HepG2 (cell line): Measurements from ENCODE around the gene PTF1A. TPM values are rescaled to one million over a fixed set of nuclear protein-coding genes. Genes with fewer than 3 reads are reported as not detected.

Experiments
- ADNP ChIP-seq: sonication (generic); formaldehyde crosslinking; IDR thresholded peaks from 2 replicates; pipeline ENCODE4 v1.4.0; 2020; ENCODE audit warnings: missing genetic modification reagents
- KDM1A ChIP-seq: IDR thresholded peaks from 2 replicates; pipeline ENCODE4 v1.6.1; 2016; ENCODE audit warnings: missing compliant biosample characterization
- REST ChIP-seq, 2 experiments: IDR thresholded peaks; 2 replicates each; pipeline ENCODE4 v1.6.1; 2011 to 2012; ENCODE audit warnings: low read length in 2 of 2, borderline replicate concordance in 1 of 2, low read depth in 1 of 2, mild to moderate bottlenecking in 1 of 2, moderate library complexity in 1 of 2
- SIX1 ChIP-seq: sonication (generic); formaldehyde crosslinking; IDR thresholded peaks from 2 replicates; pipeline ENCODE4 v1.4.0; 2020; ENCODE audit warnings: missing genetic modification reagents, borderline replicate concordance
- SMAD1 ChIP-seq: sonication (generic); formaldehyde crosslinking; IDR thresholded peaks from 2 replicates; pipeline ENCODE4 v1.4.0; 2020; ENCODE audit warnings: missing genetic modification reagents, low read depth, mild to moderate bottlenecking, borderline replicate concordance
- SPEN ChIP-seq: sonication (generic); formaldehyde crosslinking; IDR thresholded peaks from 2 replicates; pipeline ENCODE4 v1.5.1; 2020; ENCODE audit warnings: low read depth, mild to moderate bottlenecking, missing genetic modification reagents
- THYN1 ChIP-seq: sonication (generic); formaldehyde crosslinking; IDR thresholded peaks from 2 replicates; pipeline ENCODE4 v1.8.1; 2023; ENCODE audit warnings: low read depth, mild to moderate bottlenecking, moderate library complexity, missing genetic modification reagents, borderline replicate concordance
- ZFY ChIP-seq: sonication (generic); formaldehyde crosslinking; IDR thresholded peaks from 2 replicates; pipeline ENCODE4 v1.4.0; 2020; ENCODE audit warnings: missing genetic modification reagents
- ZKSCAN5 ChIP-seq: sonication (generic); formaldehyde crosslinking; IDR thresholded peaks from 2 replicates; pipeline ENCODE4 v1.5.1; 2020; ENCODE audit warnings: mild to moderate bottlenecking, missing genetic modification reagents
- polyA plus RNA-seq, 8 experiments: library from polyadenylated mRNA; depleted of rRNA in 3 of 8; stranded (reverse) in 7 of 8; unstranded in 1 of 8; fragments of >200 nt; fragmentation: Illumina TruSeq in 4 of 8; extraction: Trizol in 4 of 8; gene quantifications; 2 replicates each; pipeline versions ENCODE4 v1.2.1 to v1.2.3, GENCODE V29; 2011 to 2016; ENCODE audit warnings: low read depth in 4 of 8, missing spikeins in 1 of 8, mixed read lengths in 1 of 8; ENCODE audit not compliant: insufficient read depth in 1 of 8
- total RNA-seq, 5 experiments: library from RNA; depleted of rRNA; stranded (reverse); fragments of >200 nt; fragmentation: Illumina TruSeq; extraction: Trizol; gene quantifications; 2 replicates each; pipeline ENCODE4 v1.2.3, GENCODE V29; 2016; ENCODE audit warnings: low read depth in 1 of 5
- TF ChIP-seq, protein P1 (sequence below): sonication (generic); formaldehyde crosslinking; IDR thresholded peaks from 2 replicates; pipeline ENCODE4 v1.5.1; 2020; ENCODE audit warnings: mild to moderate bottlenecking, missing genetic modification reagents
- TF ChIP-seq, protein P2 (sequence below): sonication (generic); formaldehyde crosslinking; IDR thresholded peaks from 2 replicates; pipeline ENCODE4 v1.4.0; 2020; ENCODE audit warnings: mild to moderate bottlenecking, missing genetic modification reagents
- TF ChIP-seq, protein P3 (sequence below): IDR thresholded peaks from 2 replicates; pipeline ENCODE4 v1.6.1; 2016; ENCODE audit warnings: mild to moderate bottlenecking
- TF ChIP-seq, protein P4 (sequence below): sonication (generic); formaldehyde crosslinking; IDR thresholded peaks from 2 replicates; pipeline ENCODE4 v1.5.1; 2020; ENCODE audit warnings: mild to moderate bottlenecking, missing genetic modification reagents, borderline replicate concordance
- TF ChIP-seq, protein P5 (sequence below): sonication (generic); formaldehyde crosslinking; conservative IDR thresholded peaks from 2 replicates; pipeline ENCODE4 v1.5.0; 2020; ENCODE audit warnings: missing genetic modification reagents

The PTF1A gene
- total and polyA plus RNA-seq, 2 of the 13 experiments (the other 11 are each of a cell fraction or from before 2014, with no cell fraction given): not detected

DNA sequence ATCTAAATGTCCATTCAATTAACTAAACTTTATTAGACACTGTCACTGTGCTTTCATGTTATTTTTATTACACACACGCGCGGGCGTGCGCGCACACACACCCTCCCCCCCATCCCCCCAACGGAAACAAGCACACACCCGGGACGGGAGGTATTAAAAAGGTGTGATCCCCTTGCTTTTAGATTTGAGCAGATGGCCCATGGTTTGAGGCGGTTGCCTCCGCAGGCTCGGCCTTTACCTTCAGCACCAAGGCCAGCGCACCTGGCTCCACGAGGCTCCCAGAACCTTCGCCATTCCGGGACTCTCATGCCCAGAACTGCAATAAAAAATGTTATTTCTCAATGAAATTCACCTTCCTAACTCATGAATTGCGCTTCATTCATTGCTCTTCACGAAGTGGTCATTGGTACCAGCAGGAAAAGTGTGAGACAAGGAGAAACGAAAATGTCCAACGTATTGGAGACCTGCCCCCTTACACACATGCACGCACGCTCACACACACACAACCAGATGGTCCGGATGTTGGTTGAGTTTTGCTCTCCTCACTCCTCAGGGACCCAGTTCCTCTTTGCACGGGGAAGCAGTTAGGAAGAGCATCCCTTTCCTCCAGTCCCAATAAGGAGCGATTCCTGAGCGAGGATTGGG, 20.8 kb upstream of the PTF1A start (continued):
- TF ChIP-seq SIX1 (CRISPR knock-in tag) (no peak), ZKSCAN5 (CRISPR knock-in tag) (no peak), ADNP (no peak), SPEN (no peak), REST (IDR thresholded peaks at IDR 0.05; ENCODE audit: borderline replicate concordance in 1 of 2, low read depth in 1 of 2, low read length in 2 of 2) (peak; percentile 73 to 97), ZFY (no peak), SMAD1 (CRISPR knock-in tag) (no peak), KDM1A (CRISPR knock-in tag) (no peak), THYN1 (CRISPR knock-in tag) (no peak)
- TF ChIP-seq, protein P1, sequence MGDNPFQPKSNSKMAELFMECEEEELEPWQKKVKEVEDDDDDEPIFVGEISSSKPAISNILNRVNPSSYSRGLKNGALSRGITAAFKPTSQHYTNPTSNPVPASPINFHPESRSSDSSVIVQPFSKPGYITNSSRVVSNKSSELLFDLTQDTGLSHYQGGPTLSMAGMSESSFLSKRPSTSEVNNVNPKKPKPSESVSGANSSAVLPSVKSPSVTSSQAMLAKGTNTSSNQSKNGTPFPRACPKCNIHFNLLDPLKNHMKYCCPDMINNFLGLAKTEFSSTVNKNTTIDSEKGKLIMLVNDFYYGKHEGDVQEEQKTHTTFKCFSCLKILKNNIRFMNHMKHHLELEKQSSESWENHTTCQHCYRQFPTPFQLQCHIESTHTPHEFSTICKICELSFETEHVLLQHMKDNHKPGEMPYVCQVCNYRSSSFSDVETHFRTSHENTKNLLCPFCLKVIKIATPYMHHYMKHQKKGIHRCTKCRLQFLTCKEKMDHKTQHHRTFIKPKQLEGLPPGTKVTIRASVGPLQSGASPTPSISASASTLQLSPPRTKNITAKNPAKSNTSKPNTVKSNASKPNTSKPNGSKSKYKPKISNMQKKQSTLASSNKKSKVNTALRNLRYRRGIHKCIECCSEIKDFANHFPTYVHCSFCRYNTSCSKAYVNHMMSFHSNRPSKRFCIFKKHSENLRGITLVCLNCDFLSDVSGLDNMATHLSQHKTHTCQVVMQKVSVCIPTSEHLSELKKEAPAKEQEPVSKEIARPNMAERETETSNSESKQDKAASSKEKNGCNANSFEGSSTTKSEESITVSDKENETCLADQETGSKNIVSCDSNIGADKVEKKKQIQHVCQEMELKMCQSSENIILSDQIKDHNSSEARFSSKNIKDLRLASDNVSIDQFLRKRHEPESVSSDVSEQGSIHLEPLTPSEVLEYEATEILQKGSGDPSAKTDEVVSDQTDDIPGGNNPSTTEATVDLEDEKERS (CRISPR knock-in tag): no peak
- TF ChIP-seq, protein P2, sequence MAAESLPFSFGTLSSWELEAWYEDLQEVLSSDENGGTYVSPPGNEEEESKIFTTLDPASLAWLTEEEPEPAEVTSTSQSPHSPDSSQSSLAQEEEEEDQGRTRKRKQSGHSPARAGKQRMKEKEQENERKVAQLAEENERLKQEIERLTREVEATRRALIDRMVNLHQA (CRISPR knock-in tag): no peak
- TF ChIP-seq, protein P3, sequence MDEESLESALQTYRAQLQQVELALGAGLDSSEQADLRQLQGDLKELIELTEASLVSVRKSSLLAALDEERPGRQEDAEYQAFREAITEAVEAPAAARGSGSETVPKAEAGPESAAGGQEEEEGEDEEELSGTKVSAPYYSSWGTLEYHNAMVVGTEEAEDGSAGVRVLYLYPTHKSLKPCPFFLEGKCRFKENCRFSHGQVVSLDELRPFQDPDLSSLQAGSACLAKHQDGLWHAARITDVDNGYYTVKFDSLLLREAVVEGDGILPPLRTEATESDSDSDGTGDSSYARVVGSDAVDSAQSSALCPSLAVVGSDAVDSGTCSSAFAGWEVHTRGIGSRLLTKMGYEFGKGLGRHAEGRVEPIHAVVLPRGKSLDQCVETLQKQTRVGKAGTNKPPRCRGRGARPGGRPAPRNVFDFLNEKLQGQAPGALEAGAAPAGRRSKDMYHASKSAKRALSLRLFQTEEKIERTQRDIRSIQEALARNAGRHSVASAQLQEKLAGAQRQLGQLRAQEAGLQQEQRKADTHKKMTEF (CRISPR knock-in tag): no peak
- TF ChIP-seq, protein P4, sequence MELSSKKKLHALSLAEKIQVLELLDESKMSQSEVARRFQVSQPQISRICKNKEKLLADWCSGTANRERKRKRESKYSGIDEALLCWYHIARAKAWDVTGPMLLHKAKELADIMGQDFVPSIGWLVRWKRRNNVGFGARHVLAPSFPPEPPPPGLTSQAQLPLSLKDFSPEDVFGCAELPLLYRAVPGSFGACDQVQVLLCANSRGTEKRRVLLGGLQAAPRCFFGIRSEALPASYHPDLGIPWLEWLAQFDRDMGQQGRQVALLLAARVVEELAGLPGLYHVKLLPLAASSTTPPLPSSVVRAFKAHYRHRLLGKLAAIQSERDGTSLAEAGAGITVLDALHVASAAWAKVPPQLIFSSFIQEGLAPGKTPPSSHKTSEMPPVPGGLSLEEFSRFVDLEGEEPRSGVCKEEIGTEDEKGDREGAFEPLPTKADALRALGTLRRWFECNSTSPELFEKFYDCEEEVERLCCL (CRISPR knock-in tag): no peak; the same call in 1 of the 2 replicates
- TF ChIP-seq, protein P5, sequence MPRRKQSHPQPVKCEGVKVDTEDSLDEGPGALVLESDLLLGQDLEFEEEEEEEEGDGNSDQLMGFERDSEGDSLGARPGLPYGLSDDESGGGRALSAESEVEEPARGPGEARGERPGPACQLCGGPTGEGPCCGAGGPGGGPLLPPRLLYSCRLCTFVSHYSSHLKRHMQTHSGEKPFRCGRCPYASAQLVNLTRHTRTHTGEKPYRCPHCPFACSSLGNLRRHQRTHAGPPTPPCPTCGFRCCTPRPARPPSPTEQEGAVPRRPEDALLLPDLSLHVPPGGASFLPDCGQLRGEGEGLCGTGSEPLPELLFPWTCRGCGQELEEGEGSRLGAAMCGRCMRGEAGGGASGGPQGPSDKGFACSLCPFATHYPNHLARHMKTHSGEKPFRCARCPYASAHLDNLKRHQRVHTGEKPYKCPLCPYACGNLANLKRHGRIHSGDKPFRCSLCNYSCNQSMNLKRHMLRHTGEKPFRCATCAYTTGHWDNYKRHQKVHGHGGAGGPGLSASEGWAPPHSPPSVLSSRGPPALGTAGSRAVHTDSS (CRISPR knock-in tag): no peak
